C4-2B (cell line): ENCODE results near the gene DPP6.

Experiments used
- ZFX ChIP-seq: fragments of 450-650 bp; IDR thresholded peaks from 2 replicates; pipeline ENCODE4 v1.6.1; 2017
- TF ChIP-seq, protein P1 (sequence below): fragments of 450-650 bp; conservative IDR thresholded peaks from 2 replicates; pipeline ENCODE4 v1.5.1; 2017; ENCODE audit warnings: mild to moderate bottlenecking

GRCh38 chr7:154735766-154736165, 683.6 kb downstream of the DPP6 start:
- TF ChIP-seq, protein P1, sequence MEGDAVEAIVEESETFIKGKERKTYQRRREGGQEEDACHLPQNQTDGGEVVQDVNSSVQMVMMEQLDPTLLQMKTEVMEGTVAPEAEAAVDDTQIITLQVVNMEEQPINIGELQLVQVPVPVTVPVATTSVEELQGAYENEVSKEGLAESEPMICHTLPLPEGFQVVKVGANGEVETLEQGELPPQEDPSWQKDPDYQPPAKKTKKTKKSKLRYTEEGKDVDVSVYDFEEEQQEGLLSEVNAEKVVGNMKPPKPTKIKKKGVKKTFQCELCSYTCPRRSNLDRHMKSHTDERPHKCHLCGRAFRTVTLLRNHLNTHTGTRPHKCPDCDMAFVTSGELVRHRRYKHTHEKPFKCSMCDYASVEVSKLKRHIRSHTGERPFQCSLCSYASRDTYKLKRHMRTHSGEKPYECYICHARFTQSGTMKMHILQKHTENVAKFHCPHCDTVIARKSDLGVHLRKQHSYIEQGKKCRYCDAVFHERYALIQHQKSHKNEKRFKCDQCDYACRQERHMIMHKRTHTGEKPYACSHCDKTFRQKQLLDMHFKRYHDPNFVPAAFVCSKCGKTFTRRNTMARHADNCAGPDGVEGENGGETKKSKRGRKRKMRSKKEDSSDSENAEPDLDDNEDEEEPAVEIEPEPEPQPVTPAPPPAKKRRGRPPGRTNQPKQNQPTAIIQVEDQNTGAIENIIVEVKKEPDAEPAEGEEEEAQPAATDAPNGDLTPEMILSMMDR, result no peak
- no peak for TF ChIP-seq ZFX
